GM19240 (cell line): ENCODE measurements around the gene GNAQ.

Source experiments
- DNase-seq: peaks from one replicate; pipeline ENCODE4 v3.0.0; 2011; ENCODE audit warnings: low spot score; ENCODE audit not compliant: insufficient read length

GNAQ gene

DNA sequence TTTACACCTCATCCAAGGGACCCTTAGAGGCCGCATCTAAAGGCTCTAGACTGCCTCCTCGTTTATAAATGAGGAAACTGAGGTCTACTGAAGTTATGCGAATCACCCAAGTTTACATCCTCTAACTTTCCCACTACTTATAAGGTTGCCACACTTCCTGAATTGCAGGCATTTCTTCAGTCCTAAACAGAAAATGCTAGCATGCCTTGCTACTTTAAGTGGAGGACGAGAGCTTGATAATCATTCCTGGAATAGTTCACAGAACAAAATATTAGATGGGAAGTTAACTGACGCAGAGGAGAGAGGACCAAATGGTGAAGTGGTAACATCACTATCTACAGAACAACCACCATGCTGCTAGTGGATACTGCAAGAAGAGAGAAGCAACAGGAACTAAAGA lies 85.8 kb downstream of the GNAQ start:
- no peak for DNase-seq

DNA sequence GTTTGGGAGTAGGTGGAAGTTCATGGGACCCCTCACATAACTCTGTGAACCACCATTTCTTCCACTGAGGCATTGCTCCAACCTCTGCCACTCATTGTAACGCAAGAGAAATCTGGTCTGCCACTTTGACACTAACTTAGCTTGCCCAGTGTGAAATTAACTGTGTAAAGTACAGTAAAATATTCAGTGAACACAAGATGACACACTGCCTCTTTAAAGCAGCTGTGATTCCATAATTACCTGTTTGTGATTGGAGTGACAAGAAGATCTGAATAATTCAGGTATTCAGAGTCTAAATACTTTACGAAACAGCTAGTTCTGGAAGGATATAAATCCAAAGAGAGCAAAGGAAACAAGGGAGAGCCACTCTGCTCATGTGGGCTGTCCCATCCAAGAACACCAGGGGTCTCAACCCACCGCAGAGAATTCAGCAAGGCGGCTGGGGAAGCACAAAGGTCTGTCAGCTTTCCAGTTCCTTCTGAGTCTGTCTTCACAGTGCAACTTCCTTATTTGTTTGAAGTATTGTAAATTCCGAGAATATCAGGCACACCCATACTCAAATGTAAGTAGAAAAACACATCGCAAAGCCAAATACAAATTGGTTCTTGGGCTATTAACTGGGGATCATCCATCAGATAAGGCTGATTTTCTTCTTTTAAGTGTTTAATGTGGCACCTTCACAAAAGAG lies 86.9 kb downstream of the GNAQ start:
- no peak for DNase-seq

DNA sequence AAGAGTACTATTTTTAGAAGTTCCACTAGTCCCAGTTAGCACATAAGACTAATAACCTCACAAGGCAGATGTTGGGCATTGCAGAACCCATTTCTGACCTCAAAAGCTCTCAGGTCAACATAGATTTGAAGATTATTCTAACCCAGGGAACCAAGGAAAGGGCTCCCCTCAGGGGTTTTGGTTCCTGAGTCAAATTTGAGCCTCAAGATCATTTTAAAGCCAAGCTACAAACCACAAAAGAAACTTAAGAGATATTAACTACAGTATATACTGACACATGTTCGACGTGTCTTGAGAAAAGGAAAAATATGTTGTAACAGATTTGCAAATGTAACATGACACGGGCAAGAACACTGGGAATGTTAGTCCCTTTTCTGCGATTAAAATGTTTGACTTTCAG lies 88.6 kb downstream of the GNAQ start:
- DNase-seq = no peak

DNA sequence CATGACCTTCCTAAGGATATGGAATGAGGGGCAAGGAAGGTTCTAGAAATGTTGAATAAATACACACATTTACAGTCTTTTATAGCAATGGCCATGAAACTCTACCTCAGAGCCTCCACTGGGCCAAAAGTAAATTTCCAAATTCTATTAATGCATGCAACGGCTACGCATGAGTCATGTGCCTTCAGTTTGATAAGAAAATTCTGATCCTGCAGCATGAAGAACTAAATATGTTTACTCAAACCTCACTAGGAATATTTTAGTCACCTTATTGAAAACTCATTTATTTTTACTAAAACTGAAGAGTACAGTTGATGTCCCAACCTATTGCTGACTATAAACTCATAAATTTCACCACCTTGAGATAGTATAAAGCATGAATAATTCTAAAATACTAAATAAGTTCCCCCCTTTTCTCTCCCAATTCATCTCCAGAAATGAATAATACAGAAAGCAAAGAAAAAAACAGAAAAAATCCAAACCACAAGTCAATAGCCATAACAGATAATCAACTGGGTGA lies 92.4 kb downstream of the GNAQ start:
- no peak for DNase-seq

DNA sequence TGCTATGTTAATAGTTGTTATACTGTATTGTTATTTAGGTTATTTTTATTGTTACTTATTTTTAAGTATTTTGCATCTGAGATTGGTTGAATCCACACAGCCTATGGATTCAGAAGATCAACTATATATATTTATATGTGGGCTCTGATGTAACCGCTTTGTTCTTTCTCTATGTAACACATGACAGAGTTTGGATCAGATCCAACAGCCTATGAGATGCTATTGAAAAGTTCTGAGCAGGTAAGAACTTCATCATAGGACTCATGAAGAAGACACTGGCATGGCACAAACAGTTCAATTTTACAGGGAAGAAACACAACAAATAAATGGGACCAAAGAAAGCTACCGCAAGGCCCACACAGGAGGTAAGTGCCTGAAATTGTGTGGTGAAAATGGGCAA lies 93.4 kb downstream of the GNAQ start:
- no peak for DNase-seq

DNA sequence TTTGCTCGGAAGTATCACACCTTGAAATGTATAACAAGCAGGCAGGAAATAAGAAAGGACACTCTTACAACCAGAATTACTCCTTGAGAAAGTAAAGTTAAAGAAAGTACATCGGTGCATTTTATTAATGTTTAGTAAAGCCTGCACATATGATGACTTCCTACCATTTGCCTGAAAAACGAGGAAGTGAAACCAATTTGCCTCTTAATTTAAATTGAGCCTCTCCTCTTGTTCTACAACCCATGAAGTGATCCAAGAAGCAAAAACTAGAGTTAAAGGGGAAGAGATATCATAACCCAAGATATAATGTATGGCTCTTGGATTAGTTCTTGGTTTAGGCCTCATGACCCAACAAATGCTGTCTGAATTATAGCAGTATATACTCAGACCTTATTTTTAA lies 95.6 kb downstream of the GNAQ start:
- no peak for DNase-seq

DNA sequence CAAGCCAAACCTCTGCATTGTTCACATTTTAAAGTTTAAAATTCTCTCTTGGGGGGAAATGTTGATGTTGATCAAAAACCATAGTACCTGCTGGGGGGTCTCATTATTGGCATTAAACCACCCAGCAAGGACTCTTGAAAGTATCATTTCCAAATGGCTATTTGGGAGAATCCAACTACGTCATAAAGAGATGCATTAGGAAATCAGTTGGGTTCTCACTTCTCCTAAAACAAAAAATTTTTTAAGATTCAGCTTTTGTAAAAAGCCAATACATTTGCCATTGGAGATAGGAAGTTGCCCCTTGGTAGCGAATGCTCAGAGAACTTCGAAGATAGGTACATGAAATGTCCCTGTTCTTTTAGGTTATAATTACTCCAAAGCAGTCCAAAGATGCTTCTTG lies 96.4 kb downstream of the GNAQ start:
- no peak for DNase-seq

DNA sequence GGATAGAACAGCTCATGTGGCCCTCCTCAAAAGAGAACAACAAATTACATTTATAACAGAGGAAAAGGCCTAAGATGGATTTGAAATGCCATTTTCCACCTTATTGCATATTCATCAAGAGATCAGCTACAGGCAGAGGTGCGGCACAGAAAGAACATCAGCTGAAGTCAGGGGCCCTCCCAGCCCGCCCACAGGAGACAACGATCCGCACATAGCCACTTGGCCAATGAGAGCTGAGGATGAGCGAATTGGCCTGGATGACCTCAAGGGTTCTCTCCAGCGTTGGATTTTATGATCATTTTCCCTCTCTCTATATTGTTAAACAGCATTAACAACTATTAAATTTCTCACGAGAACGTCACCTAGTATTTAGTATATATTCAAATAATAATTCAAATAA lies 97.6 kb downstream of the GNAQ start:
- no peak for DNase-seq

DNA sequence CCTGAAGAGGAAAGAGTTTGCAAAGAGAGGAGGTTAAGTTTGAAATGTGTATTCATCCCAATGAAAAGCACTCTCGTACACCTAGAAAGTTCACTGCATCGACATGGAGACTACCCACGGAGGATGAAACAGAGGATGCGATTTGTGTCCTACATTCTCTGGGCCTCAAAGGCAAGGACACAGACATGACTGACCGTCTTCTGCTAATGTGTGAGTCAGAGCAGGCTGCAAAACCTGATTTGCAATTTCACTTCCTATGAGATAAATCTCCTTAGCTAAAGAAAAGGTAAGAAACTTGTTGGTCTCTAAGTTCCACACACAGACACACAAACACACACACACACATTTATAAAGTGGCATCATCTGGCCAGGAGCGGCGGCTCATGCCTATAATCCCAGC lies 98.6 kb downstream of the GNAQ start:
- no peak for DNase-seq

DNA sequence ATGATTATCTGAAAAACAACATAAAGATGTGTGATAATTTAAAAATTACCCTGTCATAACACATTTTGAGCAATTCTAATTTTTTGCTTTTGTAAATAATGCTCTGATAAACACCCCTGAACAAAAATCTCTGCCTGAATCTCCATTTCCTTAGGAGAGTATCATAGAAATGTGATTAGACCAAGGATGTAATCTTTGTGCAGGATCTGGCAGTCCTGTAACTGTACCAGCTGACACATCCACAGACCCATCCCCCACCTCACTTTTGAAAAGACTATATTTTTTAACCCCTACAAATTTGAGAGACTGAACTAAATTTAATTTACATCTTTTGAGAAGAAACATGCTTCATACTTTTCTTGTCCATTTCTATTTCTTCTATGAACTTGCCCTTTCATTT lies 101.7 kb downstream of the GNAQ start:
- no peak for DNase-seq

DNA sequence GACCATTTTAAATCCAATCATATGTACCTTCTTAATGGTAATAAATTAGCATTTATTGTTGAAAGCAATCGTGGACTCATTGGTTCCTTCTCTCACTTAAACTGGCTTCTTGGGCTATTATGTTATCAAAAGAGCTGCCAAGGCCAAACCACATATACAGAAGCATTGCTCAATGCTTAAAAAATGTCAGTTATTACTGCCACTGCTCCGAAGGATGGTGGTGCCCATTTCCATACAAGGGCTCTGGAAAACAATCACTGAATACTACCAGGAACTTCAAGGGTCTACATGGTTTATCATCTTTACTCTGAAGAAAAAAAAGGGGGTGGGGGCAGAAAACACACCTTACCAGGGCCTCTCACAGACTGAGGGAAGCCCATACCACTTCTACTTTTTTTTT lies 104.3 kb downstream of the GNAQ start:
- no peak for DNase-seq

DNA sequence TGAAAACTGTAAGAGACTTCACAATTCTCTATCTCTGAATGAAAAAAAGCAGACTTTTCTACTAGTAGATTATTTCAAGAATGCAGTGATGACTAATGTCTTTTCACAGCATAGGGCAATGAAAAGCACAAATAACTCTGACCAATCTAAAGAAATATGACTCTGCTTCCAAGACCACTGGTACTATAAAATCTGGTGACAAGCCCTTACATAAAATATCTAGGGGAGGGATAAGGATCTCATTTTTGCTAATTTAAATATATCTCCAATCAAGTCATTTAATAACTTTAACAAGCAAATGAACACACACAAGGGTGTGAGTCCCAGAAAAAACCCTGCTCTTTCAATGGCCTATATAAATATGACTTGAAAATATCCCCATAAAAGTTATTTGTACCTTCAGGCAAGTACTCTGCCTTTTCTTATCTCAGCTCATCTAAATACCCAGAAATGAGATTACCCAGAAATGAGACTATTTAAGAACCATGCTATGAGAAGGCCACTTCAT lies 105.2 kb downstream of the GNAQ start:
- no peak for DNase-seq

DNA sequence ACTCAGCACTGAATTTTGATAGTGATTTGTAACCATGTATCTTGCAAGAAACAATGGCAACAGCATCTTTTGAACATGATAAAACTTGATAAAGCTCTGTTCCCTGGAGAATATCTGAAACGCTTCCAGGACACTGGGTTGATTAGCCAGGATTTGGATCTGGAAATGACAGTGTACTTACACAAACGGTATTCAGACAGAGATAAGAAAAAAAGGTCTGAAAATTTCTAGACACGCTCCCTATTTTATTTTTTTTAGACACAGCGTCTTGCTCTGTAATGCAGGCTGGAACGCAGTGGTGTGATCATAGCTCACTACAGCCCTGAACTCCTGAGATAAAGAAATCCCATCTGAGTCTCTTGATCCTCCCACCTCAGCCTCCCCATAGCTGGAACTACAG lies 109.0 kb downstream of the GNAQ start:
- DNase-seq = no peak

DNA sequence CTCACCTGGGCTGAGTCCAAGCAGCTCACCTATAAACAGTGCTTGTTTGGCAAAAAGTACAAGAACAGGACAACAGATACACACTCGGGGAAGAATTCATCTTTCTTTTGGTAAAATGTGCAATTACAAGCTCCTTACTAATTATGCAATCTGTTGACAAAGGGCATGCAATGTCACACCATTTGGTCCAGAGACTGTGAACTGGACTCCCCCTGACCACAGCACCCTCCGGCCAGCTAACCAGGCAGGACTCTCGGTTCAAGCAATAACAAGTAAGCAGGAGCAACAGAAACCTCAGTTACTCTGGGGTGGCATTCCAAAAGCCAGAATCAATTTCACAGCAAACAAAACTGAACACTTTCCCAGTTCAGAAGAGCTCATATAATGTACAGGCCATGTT lies 113.8 kb downstream of the GNAQ start:
- no peak for DNase-seq

DNA sequence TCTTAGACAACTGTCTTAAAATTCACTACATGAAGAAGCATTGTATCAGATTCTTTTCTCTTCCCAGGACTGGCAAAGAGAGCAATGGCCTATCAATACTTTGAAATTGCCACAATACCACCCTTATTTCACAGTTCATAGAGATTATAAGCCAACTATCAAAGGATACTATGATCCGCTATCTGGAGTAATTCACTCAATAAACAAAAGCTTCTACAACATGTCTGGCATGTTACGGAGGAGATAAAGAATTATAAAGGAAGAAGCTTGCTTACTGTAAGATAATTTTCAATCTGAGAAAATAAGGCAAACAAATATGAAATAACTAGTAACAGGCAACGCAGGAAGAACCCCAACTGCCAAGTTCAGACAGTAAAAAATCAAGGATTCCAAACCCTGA lies 114.8 kb downstream of the GNAQ start:
- DNase-seq = no peak

DNA sequence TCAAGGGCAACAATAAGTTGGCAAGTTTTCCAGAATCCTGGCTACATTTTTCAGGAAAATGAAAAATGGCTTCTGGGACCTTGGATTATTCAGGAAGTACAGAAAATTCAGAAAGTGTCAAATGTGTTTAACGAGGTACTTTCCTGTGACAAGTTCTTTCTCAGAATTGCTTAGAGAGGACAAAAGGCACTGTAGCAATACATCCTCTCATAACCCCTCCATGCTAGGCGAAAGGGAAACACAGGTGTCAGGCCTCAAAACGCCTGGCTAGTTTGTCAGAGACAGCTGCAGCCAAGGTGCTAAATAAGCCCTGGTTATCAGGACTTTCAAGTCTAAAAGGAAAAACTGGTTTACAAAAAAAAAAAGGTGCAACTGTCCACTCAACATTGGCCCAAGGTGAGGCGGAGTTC lies 115.2 kb downstream of the GNAQ start:
- DNase-seq = no peak

DNA sequence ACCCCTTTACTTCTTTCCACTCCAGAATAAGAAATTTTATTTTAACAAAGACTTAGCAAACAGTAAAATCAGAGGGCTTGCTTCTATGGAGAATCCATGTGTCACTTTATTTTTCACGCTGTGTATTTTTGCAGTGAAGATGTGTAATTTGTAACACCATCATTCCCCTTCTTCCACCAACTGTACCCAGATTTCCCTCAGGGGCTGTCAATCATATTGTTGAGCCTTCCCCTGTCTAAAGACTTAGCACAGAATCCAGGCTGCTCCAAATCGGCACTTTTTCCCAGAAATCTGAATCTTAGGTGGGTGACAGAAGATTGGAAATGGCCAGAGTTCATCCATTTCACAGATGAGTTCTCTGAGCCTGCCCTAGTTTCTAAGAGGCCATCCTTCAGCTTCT lies 115.9 kb downstream of the GNAQ start:
- no peak for DNase-seq

DNA sequence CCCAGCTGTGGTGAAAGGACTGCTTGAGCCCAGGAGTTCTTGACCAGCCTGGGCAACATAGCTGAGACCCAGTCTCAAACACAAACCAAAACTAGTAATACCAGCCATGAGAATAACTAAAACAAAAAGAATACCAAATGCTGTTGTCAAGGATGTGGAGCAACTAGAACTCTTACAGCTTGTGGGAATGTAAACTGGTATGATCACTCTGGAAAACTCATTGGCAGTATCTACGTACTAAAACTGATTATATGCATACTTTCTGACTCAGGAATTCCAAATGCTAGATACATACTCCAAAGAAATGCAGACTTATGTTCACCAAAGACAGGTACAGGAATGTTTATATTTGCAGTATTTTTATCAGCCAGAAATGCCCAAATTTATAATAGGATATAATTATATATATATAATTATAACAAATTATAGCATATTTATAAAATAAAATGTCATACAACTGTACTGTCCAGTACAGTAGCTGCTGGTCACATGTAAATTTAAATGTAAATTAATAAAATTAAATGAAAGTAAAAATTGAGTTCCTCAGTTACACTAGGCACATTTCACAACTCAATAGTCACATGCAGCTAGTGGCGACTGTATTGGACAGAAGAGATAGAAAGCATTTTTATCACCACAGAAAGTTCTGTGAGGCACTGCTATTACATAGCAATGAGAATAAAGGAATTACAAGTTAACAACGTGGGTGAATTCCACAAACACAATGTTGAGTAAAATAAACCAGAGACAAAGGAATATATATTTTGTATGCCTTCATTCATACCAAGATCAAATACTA lies 118.5 kb downstream of the GNAQ start:
- DNase-seq = no peak

DNA sequence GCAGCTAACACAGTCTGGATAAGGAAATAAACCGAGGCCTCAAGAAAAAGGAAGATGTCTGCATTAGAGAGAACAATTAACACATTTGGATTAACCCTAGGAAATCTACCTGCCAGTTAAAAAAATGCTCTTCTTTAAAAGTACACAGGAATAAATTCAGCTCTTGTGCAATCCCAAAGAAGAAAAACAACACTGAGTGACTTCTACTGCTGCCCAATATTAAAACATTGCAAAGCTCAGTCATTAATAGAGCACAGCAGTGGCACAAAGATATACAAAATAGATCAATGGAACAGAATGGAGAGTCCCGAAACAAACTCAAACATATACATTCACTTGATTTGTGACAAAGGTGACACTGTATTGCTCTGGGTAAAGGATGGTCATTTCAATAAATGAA lies 119.7 kb downstream of the GNAQ start:
- no peak for DNase-seq

DNA sequence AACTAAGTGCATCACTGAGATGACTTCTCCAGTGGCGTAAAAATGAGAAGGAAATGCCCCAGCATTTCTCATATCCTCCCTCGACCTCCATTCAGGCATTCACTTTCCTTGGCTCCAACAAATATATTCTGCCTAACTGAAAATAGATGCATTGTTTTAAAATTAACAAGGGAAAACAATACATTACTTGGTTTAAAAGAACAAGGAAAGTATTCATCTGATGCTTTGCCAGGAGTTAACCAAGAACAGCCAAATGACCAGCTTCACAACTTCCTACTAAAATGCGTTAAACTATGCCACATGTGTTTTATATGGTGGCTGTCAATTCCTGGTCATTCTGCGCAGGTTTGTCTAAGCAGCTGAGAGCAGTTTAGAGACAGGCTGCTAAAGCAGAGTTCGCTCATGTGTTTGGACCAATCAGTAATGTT lies 121.4 kb downstream of the GNAQ start:
- no peak for DNase-seq

DNA sequence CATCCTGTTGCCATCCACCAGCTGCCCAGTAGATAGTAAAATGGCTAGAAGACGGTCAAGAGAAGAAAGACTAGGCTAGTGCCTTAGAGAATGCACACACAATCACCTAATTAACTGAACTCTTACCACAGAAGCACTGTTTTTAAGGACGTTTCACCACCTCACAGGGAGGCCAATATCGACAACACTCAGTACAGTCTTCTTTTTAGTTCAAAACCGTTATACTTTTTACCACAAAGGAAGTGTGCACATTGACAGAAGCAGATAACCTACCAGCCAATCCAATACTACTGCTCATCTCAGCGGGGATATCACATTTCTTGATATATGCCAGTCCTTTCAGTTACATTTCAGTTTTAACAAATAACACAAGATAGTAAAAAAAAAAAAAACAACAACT lies 122.3 kb downstream of the GNAQ start:
- DNase-seq = no peak

DNA sequence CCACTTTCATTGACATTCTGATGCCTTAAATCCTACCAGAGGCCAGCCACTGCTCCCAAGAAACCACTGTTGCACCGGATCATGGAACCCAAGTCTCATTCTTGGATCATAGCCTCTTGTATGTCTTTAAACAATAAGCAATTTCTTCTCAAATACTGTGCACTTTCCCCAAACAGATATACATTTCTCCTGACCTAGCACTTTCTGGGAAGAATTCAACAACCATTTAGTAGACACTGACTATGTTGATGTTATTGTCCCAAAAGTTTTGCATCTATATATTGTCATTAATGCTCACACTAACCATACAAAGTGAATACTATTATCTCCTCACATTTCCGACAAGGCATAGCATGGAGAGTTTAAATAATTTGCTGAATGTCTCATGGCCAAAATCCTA lies 123.3 kb downstream of the GNAQ start:
- no peak for DNase-seq

DNA sequence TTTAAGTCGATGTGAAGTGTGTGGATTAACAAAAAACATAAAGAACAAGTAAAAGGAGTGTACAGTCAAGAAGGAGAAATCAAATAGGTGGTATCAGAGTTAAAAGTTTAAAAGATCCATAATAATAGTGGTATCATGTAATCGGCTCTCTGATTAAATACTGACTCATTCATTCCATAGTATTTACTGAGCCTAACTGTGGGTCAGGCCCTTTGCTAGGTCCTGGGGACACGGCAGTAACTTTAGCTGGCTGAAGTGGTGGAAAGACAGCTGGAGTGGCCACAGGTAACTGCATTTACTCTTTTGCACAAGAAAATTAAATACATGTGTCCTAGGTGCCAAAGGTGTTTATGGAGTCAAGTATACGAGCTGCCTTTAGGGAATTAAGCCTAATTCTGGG lies 124.0 kb downstream of the GNAQ start:
- DNase-seq = no peak
